ENCODE results near the gene NTN1. TPM values are rescaled to one million over a fixed set of nuclear protein-coding genes. Genes with fewer than 3 reads are reported as not detected.
A peak's percentile ranks its signal among the peaks of the same experiment; 100 is the strongest.

The NTN1 gene
- total RNA-seq, 1 experiment from 2014 or later = 0.12 TPM

DNA sequence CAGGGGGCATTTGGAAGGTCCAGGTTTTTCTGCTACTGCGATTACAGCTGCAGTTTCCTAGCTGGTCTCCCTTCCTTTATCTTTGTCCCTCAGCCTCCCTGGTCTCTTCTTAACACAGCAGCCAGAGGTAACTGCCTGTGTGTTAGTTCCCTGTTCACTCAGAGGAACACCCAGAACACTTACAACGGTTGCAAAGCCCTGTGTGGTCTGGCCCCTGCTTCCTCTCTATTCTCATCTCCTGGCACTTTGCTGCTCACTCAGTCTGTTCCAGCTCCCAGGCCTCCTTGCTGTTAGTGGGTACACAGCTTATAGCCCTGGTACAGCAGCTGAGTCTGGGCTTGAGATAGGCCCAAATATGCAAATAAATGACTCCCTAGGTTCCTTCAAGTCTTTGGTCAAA lies 16.4 kb downstream of the NTN1 start:
- no peak for DNase-seq (ENCODE audit: low read depth)

DNA sequence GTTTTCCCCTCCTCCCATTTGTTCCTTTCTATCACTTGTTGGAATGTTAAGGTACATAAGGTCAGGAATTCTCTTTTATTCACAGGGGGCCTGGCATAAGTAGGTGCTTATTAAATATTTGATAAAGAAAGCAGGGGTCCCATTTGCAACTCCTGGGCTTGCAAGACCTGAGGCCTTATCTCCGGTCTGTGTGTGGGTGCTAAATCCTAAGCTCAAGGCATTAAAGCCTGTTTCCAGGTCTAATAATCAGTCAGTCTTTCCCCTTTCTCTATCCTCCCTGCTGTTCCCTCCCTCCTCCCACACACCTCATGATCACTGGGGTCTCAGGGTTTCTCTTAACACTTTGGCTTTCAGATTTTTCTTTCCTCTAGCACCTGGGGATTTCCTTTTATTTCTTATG lies 17.1 kb downstream of the NTN1 start:
- no peak for DNase-seq (ENCODE audit: low read depth)

- DNase-seq (ENCODE audit: low read depth) = no peak
Observed at GRCh38 chr17:9044772-9045463, 23.6 kb downstream of the NTN1 start.

GRCh38 chr17:9050801-9051401 lies 29.6 kb downstream of the NTN1 start:
- DNase-seq (ENCODE audit: low read depth) = peak; percentile 41

- DNase-seq (ENCODE audit: low read depth) = no peak
Observed at GRCh38 chr17:9051561-9051960, 30.3 kb downstream of the NTN1 start.

GRCh38 chr17:9052921-9053320 lies 31.6 kb downstream of the NTN1 start:
- no peak for DNase-seq (ENCODE audit: low read depth)

- DNase-seq (ENCODE audit: low read depth) = no peak
Observed at GRCh38 chr17:9053406-9053805, 32.1 kb downstream of the NTN1 start.

- DNase-seq (ENCODE audit: low read depth) = no peak
Observed at GRCh38 chr17:9054126-9054975, 33.0 kb downstream of the NTN1 start.

DNA sequence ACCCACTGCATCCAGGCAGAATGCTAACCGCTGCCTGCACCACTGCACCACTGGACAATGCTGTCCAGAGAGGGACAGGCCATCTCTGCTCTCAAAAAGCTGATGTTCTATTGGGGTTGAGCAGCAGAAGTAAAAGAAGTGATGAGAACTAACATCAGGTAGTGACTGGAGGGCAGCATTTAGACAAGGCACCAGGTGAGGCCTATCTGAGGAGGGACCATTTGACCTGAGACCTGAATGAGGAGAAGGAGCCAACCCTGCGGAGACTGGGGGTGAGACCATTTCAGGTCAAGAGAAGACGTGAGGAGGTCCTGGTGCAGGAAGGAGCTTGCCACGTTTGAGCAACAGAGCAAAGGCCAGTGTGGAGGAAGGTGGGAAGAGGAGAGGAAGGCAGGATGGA lies 34.0 kb downstream of the NTN1 start:
- DNase-seq (ENCODE audit: low read depth) = no peak

GRCh38 chr17:9056566-9056965 lies 35.3 kb downstream of the NTN1 start:
- DNase-seq (ENCODE audit: low read depth) = no peak

GRCh38 chr17:9057310-9057709 lies 36.0 kb downstream of the NTN1 start:
- DNase-seq (ENCODE audit: low read depth) = no peak

DNA sequence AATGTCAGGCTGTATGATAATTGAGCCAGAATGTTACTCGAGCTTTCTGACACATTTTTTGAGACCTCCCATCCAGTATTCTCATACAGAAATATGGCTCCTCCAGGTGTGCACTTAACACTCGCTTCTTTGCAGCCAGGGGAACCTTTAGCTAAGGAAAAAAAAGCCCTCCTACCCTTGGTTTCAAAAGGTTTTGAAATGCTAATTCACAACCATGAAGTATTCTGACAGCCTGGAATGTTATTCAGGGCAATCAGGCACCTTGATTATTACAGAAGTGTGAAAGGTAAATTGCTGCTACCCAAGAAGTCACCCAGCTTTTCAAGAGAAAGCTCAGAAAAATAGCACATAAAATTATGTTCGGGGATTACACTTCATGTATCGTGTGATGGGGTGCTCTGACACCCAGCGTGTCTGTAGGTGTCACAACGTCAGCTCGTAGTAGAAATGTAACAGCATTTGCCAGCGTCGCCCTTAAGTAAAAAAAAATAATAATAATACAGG lies 41.1 kb downstream of the NTN1 start:
- no peak for DNase-seq (ENCODE audit: low read depth)

DNA sequence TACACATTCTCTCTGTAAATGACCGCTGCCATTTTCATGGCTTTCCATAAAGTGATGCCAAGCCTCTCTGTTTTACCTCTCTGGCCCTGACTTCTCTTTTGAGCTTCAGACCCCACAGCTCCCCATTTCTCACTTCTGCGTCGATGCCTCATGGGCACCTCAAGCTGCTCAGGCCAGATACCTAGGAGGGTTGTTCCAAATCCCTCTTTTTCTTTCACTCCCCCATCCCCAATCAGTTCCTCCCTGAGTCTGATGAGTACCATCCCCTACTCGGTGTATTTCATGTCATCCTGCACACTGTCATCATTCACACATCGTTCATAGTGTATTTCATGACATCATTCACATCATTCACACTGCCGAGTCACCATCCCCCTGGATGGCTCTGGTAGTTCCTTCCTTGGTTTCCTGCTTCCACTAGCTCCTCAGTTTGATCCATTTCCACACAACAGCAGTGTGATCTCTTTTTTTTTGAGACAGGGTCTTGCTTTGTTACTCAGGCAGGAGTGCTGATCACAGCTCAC lies 43.1 kb downstream of the NTN1 start:
- DNase-seq (ENCODE audit: low read depth) = no peak

GRCh38 chr17:9071016-9071415 lies 49.7 kb downstream of the NTN1 start:
- no peak for DNase-seq (ENCODE audit: low read depth)

DNA sequence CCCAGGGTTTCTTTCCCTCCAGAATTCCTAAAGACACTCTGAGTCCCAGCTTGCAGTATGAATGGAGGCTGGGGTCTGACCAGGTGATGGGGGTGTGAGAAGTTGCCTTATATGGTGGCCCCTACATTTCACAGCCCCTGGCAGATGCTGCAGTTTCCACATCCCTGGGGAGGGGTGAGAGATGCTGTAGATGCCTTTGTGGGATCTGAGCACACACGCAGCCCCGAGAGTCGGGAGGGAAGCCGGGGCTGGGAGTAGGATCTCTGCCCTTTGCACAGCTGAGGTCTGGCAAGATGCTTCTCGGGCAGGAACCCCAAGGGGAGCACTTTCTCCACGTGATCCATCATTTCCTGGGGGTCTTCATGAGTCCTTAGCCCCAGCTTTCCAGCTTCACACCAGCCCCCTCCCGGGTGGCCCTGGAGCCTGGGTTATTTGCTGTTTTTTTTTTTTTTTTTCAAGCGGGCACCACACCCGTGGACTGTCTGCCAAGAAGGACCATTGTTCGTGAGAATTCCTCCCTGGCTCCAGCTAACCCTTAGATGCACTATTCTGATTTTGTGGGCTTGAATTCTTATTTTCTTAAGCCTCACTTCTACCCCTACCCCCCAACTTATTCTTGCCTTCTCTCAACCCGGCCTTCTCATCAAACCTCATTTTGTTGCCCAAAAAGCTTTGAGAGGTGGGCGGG lies 50.6 kb downstream of the NTN1 start:
- DNase-seq (ENCODE audit: low read depth) = no peak

DNA sequence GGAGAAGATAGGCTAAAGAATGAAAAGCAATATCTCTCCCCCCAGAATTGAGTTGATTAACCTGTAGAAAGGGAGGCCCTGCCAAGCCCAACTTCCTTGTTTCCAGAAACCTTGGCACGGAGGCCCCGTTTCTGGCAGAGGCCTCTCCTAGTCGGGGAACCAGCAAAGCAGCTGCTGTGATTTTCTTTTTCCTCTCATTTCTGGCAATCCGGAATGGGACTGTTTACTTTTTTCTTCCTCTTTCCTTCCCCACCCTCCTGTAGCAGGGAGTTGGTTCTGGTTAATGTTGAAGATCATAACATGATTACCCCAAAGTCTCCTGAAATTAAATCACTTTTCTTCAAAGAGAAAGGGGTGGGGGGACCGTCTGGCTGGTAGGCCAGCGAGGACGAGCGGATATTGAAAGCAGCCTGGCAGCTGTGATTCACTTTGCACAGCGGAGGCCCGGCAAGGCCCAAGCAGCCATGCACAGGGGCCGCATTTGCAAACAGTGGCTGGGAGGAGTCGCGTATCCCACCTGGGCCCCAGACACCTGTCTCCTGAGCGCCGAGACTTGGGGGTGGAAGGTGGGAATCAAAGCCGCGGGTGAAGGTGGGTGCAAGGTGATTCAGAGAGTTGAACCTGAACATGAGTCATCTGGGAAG lies 51.5 kb downstream of the NTN1 start:
- no peak for DNase-seq (ENCODE audit: low read depth)

DNA sequence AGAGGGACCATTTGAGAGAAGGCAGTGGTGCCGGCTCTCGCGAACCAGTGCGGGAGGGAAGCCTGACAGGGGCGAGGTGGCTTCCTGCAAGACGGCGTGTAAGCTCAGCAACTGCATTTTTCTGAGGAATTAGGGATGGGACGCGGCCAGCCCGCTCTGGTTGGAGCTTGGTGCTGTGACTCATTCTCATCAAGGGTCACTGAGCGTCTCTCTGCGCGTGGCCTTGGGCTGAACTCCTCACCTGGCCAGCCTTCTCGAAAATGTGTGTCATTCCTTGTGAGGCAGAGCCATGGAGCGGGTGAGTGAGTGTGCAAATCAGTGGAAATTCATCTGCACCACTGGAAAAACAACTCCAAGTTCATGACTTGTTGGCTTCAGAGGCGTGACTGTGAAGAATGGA lies 52.8 kb downstream of the NTN1 start:
- peak; percentile 19 for DNase-seq (ENCODE audit: low read depth)

DNA sequence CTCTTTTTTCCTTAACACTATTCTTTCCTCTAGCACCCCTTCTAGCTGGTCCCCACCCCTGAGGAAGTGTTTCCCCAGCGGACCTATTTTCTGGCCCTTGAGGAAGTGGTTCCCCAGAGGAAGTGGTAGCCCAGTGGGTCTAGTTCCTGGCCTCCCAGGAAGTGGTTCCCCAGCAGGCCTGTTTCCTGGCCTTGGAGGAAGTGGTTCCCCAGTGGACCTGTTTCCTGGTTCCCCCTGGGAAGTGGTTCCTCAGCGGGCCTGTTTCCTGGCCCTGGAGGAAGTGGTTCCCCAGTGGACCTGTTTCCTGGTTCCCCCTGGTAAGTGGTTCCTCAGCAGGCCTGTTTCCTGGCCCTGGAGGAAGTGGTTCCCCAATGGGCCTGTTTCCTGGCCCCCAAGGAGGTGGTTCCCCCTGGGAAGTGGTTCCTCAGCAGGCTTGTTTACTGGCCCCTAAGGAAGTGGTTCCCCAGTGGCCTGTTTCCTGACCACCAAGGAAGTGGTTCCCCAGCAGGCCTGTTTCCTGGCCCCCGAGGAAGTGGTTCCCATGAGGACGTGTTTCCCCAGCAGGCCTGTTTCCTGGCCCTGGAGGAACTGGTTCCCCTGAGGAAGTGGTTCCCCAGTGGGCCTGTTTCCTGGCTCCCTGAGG lies 58.3 kb downstream of the NTN1 start:
- no peak for DNase-seq (ENCODE audit: low read depth)

- DNase-seq (ENCODE audit: low read depth) = no peak
Observed at GRCh38 chr17:9080296-9080914, 59.1 kb downstream of the NTN1 start.

DNA sequence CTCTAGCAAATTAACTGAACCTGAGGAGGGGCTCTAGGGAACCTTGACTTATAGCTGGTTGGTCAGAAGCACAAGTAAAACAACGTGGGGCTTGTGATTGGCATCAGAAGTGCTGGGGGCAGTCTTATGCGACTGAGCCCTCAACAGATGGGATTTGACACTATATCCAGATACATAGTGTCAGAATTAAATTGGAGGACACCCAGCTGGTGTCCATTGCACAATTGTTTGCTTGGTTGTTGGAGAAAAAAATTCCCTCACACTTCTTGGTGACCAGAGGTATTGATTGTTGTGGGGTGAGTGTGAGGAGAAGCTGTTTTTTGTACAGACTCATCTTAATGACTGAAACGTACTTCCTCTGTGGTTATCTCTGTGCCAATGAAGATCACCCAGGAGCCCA lies 59.7 kb downstream of the NTN1 start:
- no peak for DNase-seq (ENCODE audit: low read depth)
